Activated CD8-positive, alpha-beta memory T cell treated with anti-CD3 and anti-CD28 coated beads, Interleukin-2, amount 50 U/mL, for 24 hours (primary cell): ENCODE results near the gene CD99.

Experiments used
- DNase-seq: peaks from one replicate; pipeline ENCODE4 v3.0.0-alpha.2; 2020; ENCODE audit errors: extremely low read depth

Gene CD99

GRCh38 chrX:2690856-2691542 lies at the start of gene CD99:
Gene CD99 (plus strand): TSS chrX:2691295. CDS start chrX:2691361, 66 bp downstream.
- DNase-seq = peak; percentile 51

GRCh38 chrX:2642146-2642545 lies 48.9 kb upstream of the CD99 start:
- no peak for DNase-seq

GRCh38 chrX:2642791-2643190 lies 48.3 kb upstream of the CD99 start:
- no peak for DNase-seq

GRCh38 chrX:2643880-2644279 lies 47.2 kb upstream of the CD99 start:
- DNase-seq = no peak

GRCh38 chrX:2645563-2645962 lies 45.5 kb upstream of the CD99 start:
- no peak for DNase-seq

GRCh38 chrX:2647627-2648026 lies 43.5 kb upstream of the CD99 start:
- no peak for DNase-seq

- no peak for DNase-seq
Measured at GRCh38 chrX:2650037-2650436, 41.1 kb upstream of the CD99 start.

GRCh38 chrX:2650865-2651264 lies 40.2 kb upstream of the CD99 start:
- DNase-seq = no peak

GRCh38 chrX:2652106-2652505 lies 39.0 kb upstream of the CD99 start:
- no peak for DNase-seq

- no peak for DNase-seq
Measured at GRCh38 chrX:2654436-2655340, 36.4 kb upstream of the CD99 start.

- no peak for DNase-seq
Measured at GRCh38 chrX:2656257-2656836, 34.7 kb upstream of the CD99 start.

- no peak for DNase-seq
Measured at GRCh38 chrX:2657532-2658113, 33.5 kb upstream of the CD99 start.

GRCh38 chrX:2658585-2659292 lies 32.4 kb upstream of the CD99 start:
- no peak for DNase-seq

- no peak for DNase-seq
Measured at GRCh38 chrX:2662586-2662985, 28.5 kb upstream of the CD99 start.

- DNase-seq = no peak
Measured at GRCh38 chrX:2664502-2664901, 26.6 kb upstream of the CD99 start.

- no peak for DNase-seq
Measured at GRCh38 chrX:2665387-2666304, 25.4 kb upstream of the CD99 start.

- no peak for DNase-seq
Measured at GRCh38 chrX:2666491-2666890, 24.6 kb upstream of the CD99 start.

GRCh38 chrX:2670978-2671377 lies 20.1 kb upstream of the CD99 start:
- no peak for DNase-seq

- no peak for DNase-seq
Measured at GRCh38 chrX:2672084-2672483, 19.0 kb upstream of the CD99 start.

GRCh38 chrX:2673611-2674010 lies 17.5 kb upstream of the CD99 start:
- DNase-seq = no peak
